ENCODE data around the gene HS3ST6. TPM values are rescaled to one million over a fixed set of nuclear protein-coding genes. Genes with fewer than 3 reads are reported as not detected.
"Not testable (repeated sequence)": the region's sequence is repeated elsewhere in the genome, so short reads cannot be mapped to it uniquely, and the experiment has no call there.

The HS3ST6 gene
- total RNA-seq, 1 donor from 2014 or later = not detected

- Mint-ChIP-seq H3K27ac (ENCODE audit: unreplicated experiment) (no peak overlapping the region), H3K36me3 (ENCODE audit: low read depth) (no peaks in the 10 kb centered on the region), H3K27me3 (ENCODE audit: low read depth) (peaks cover 25% of the 10 kb centered on the region), H3K4me3 (ENCODE audit: unreplicated experiment) (no peak overlapping the region), H3K9me3 (ENCODE audit: low read depth) (no peaks in the 10 kb centered on the region), H3K4me1 (ENCODE audit: low read depth) (no peaks in the 10 kb centered on the region)
- DNase-seq (ENCODE audit: low spot score) = no peak
- TF ChIP-seq CTCF (IDR thresholded peaks at IDR 0.05) = no peak
These were observed 18.4 kb downstream of the HS3ST6 start for GRCh38 chr16:1899641-1900451.

GRCh38 chr16:1897692-1898091 lies 20.5 kb downstream of the HS3ST6 start:
- not testable (repeated sequence) for H3K27ac Mint-ChIP-seq (ENCODE audit: unreplicated experiment); H3K36me3 Mint-ChIP-seq (ENCODE audit: low read depth); H3K9me3 Mint-ChIP-seq (ENCODE audit: low read depth); DNase-seq (ENCODE audit: low spot score); H3K4me3 Mint-ChIP-seq (ENCODE audit: unreplicated experiment); H3K4me1 Mint-ChIP-seq (ENCODE audit: low read depth)
- peaks cover 28% of the 10 kb centered on the region for H3K27me3 Mint-ChIP-seq (ENCODE audit: low read depth)

DNA sequence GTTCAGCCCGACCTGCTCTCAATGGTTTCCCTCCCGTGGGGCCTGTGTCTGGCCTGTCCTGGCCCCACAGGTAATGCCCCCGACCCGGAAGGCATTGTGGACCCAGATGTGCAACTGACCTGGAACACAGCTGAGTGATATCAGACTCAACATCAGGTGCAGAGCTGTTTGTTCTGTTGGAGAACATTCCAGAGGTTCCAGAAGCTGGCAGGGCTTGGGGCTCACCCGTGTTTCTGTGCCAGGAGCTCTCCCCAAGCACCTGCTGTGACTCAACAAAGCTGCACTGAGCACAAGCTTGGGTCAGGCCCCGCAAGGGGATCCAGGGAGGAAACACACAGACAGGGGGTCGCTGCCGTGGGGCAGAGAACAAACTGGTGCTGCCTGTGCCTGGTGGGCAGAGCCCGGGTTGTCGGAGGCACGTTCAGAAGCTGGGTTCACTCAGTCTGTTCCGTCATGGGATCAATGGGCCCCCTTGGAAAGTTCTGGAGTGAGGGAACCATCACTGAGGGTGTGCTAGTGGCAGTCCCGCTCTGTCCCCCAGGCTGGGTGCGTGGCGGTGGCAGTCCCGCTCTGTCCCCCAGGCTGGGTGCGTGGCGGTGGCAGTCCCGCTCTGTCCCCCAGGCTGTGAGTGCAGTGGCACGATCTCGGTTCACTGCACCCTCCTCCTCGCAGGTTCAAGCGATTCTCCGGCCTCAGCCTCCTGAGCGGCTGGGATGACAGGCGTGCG lies 22.1 kb downstream of the HS3ST6 start:
- DNase-seq (ENCODE audit: low spot score) = no peak
- H3K27me3 Mint-ChIP-seq (ENCODE audit: low read depth) = peaks cover 35% of the 10 kb centered on the region
- no peaks in the 10 kb centered on the region for H3K36me3 Mint-ChIP-seq (ENCODE audit: low read depth)
- H3K4me1 Mint-ChIP-seq (ENCODE audit: low read depth) = no peaks in the 10 kb centered on the region
- H3K4me3 Mint-ChIP-seq (ENCODE audit: unreplicated experiment) = no peak overlapping the region
- no peaks in the 10 kb centered on the region for H3K9me3 Mint-ChIP-seq (ENCODE audit: low read depth)
- H3K27ac Mint-ChIP-seq (ENCODE audit: unreplicated experiment) = no peak overlapping the region
- TF ChIP-seq CTCF (IDR thresholded peaks at IDR 0.05) = no peak

DNA sequence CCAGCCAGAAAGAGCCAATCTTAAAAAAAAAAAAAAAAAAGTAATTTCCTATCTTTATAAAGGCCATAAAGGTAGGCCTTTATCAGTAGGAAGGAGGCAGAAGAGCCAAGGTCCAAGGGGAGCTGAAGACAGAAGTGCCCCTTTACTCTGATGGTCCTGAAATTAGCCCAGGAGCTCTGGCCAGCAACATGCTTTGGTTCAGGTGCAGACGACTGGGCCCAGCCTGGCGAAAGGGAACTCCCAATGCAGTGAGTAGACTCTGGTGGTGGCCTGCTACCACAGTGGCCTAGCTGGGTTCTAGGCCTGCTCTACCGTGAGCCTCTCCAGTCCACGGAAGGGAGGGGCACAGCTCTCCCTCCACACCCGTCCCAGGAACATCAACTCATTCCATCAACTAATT lies 23.1 kb downstream of the HS3ST6 start:
- no peaks in the 10 kb centered on the region for H3K4me1 Mint-ChIP-seq (ENCODE audit: low read depth)
- no peak overlapping the region for H3K27ac Mint-ChIP-seq (ENCODE audit: unreplicated experiment)
- no peak for TF ChIP-seq CTCF (IDR thresholded peaks at IDR 0.05)
- no peak overlapping the region for H3K4me3 Mint-ChIP-seq (ENCODE audit: unreplicated experiment)
- DNase-seq (ENCODE audit: low spot score) = no peak
- H3K36me3 Mint-ChIP-seq (ENCODE audit: low read depth) = no peaks in the 10 kb centered on the region
- no peaks in the 10 kb centered on the region for H3K9me3 Mint-ChIP-seq (ENCODE audit: low read depth)
- H3K27me3 Mint-ChIP-seq (ENCODE audit: low read depth) = peaks cover 41% of the 10 kb centered on the region

DNA sequence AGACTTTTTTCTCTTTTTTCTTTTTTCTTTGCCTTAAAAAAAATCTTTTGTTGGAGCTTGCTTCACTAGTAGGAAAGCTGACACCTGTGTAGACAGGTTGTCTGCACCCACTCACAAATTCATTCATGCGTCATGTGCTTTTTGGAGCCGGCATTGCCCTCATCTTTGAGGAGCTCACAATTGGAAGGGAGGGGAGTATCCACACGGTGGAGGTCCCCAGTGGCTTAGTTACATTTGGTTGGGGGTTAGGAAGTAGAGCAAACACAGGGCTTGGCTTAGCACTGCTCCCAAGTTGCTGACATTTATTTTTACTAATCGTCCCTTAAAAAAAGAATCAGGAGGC lies 27.5 kb downstream of the HS3ST6 start:
- no peak for TF ChIP-seq CTCF (IDR thresholded peaks at IDR 0.05)
- peak; percentile 18 for DNase-seq (ENCODE audit: low spot score)
- H3K36me3 Mint-ChIP-seq (ENCODE audit: low read depth) = no peaks in the 10 kb centered on the region

More for the DNA sequence above, 27.5 kb downstream of the HS3ST6 start:
- Mint-ChIP-seq H3K4me3 (ENCODE audit: unreplicated experiment) (no peak overlapping the region), H3K27ac (ENCODE audit: unreplicated experiment) (no peak overlapping the region), H3K9me3 (ENCODE audit: low read depth) (no peaks in the 10 kb centered on the region), H3K27me3 (ENCODE audit: low read depth) (peaks cover 32% of the 10 kb centered on the region), H3K4me1 (ENCODE audit: low read depth) (no peaks in the 10 kb centered on the region)

Measured in chondrocyte (in vitro differentiated cells).